GM12878 (cell line): ENCODE data around the gene HOXB6. TPM values are rescaled to one million over a fixed set of nuclear protein-coding genes. Genes with fewer than 3 reads are reported as not detected.

Experiments used
- BCLAF1 ChIP-seq: fragments of 450-650 bp; IDR thresholded peaks from 2 replicates; pipeline ENCODE4 v1.6.1; 2017; ENCODE audit warnings: antibody characterized with exemption, mild to moderate bottlenecking, moderate library complexity
- CHD2 ChIP-seq: IDR thresholded peaks from 2 replicates; pipeline ENCODE4 v1.6.1; 2011; ENCODE audit warnings: low read depth, low read length, improper control_type of control experiment, borderline replicate concordance
- DPF2 ChIP-seq: fragments of 450-650 bp; IDR thresholded peaks from 2 replicates; pipeline ENCODE4 v1.6.1; 2017; ENCODE audit warnings: mild to moderate bottlenecking
- HDGF ChIP-seq: fragments of 450-650 bp; IDR thresholded peaks from 2 replicates; pipeline ENCODE4 v1.6.1; 2016; ENCODE audit warnings: antibody characterized with exemption
- MTA2 ChIP-seq: fragments of 450-650 bp; IDR thresholded peaks from 2 replicates; pipeline ENCODE4 v1.6.1; 2016; ENCODE audit warnings: low read depth, mild to moderate bottlenecking, moderate library complexity
- MXI1 ChIP-seq: fragments of 150-350 bp; IDR thresholded peaks from 2 replicates; pipeline ENCODE4 v1.6.1; 2011; ENCODE audit warnings: low read depth, mild to moderate bottlenecking, inconsistent platforms, low read length, improper control_type of control experiment
- NBN ChIP-seq: fragments of 450-650 bp; IDR thresholded peaks from 2 replicates; pipeline ENCODE4 v1.6.1; 2016
- POLR2AphosphoS2 ChIP-seq: IDR thresholded peaks from 2 replicates; pipeline ENCODE4 v1.6.1; 2011; ENCODE audit warnings: low read depth, mild to moderate bottlenecking, low read length, improper control_type of control experiment, moderate library complexity
- RAD51 ChIP-seq: fragments of 450-650 bp; IDR thresholded peaks from 2 replicates; pipeline ENCODE4 v1.6.1; 2016; ENCODE audit warnings: moderate library complexity, mild to moderate bottlenecking, inconsistent platforms
- RCOR1 ChIP-seq: conservative IDR thresholded peaks from 2 replicates; pipeline ENCODE4 v1.6.1; 2012; ENCODE audit warnings: low read depth, low read length, improper control_type of control experiment
- RELA ChIP-seq: fragments of 450-650 bp; IDR thresholded peaks from 2 replicates; pipeline ENCODE4 v1.8.0; 2014; ENCODE audit warnings: borderline replicate concordance; ENCODE audit not compliant: partially characterized antibody
- SIX5 ChIP-seq: IDR thresholded peaks from 2 replicates; pipeline ENCODE4 v1.6.1; 2011; ENCODE audit warnings: mild to moderate bottlenecking, low read depth, low read length, moderate library complexity; ENCODE audit not compliant: severe bottlenecking
- SMAD5 ChIP-seq: IDR thresholded peaks from 2 replicates; pipeline ENCODE4 v1.6.1; 2016; ENCODE audit warnings: antibody characterized with exemption, low read depth
- SMARCA5 ChIP-seq: fragments of 450-650 bp; IDR thresholded peaks from 2 replicates; pipeline ENCODE4 v1.6.1; 2017; ENCODE audit warnings: mild to moderate bottlenecking
- SREBF2 ChIP-seq: IDR thresholded peaks from 2 replicates; pipeline ENCODE4 v1.6.1; 2012; ENCODE audit warnings: mild to moderate bottlenecking, low read length
- SUPT20H ChIP-seq: IDR thresholded peaks from 2 replicates; pipeline ENCODE4 v1.6.1; 2011; ENCODE audit warnings: low read depth, mild to moderate bottlenecking, low read length, moderate library complexity, borderline replicate concordance; ENCODE audit not compliant: control insufficient read depth
- SUZ12 ChIP-seq: fragments of 200-600 bp; sonication (generic); IDR thresholded peaks from one replicate; pipeline ENCODE4 v1.6.1; 2018; ENCODE audit warnings: antibody characterized with exemption, mild to moderate bottlenecking; ENCODE audit not compliant: unreplicated experiment
- TARDBP ChIP-seq: IDR thresholded peaks from 2 replicates; pipeline ENCODE4 v1.6.1; 2016; ENCODE audit warnings: borderline replicate concordance
- ZNF217 ChIP-seq: fragments of 450-650 bp; IDR thresholded peaks from 2 replicates; pipeline ENCODE4 v1.6.1; 2017; ENCODE audit warnings: antibody characterized with exemption, mild to moderate bottlenecking
- ZSCAN29 ChIP-seq: fragments of 450-650 bp; IDR thresholded peaks from 2 replicates; pipeline ENCODE4 v1.6.1; 2017; ENCODE audit warnings: mild to moderate bottlenecking, moderate library complexity
- polyA plus RNA-seq, 11 experiments: library from polyadenylated mRNA; depleted of rRNA in 4 of 11; unstranded in 6 of 11; stranded (reverse) in 5 of 11; fragments of >200 nt; fragmentation: Nextera tagmentation in 4 of 11; fragmentation: Illumina TruSeq in 1 of 11; extraction: Ambion mirVana in 4 of 11; extraction: Trizol in 1 of 11; gene quantifications; 1 replicate in 1 of 11; 2 replicates in 10 of 11; pipeline versions ENCODE4 v1.2.1 to v1.2.3, GENCODE V29; 2011 to 2016; ENCODE audit warnings: inconsistent platforms in 2 of 11, missing spikeins in 2 of 11, low read depth in 1 of 11
- total RNA-seq, 4 experiments: library from RNA; depleted of rRNA in 3 of 4; stranded (reverse); fragments of >200 nt in 3 of 4; fragmentation: Illumina TruSeq in 1 of 4; extraction: Trizol in 1 of 4; gene quantifications; 2 replicates each; pipeline versions ENCODE4 v1.2.1 to v1.2.3, GENCODE V29; 2013 to 2021
- TF ChIP-seq, protein P1 (sequence below): IDR thresholded peaks from 2 replicates; pipeline ENCODE4 v1.6.1; 2011; ENCODE audit warnings: mild to moderate bottlenecking, low read depth, low read length, moderate library complexity; ENCODE audit not compliant: insufficient replicate concordance
- TF ChIP-seq, protein P2 (sequence below): fragments of 450-650 bp; IDR thresholded peaks from 2 replicates; pipeline ENCODE4 v1.6.1; 2018; ENCODE audit warnings: mild to moderate bottlenecking, low read depth, moderate library complexity; ENCODE audit not compliant: partially characterized antibody
- TF ChIP-seq, protein P3 (sequence below): fragments of 450-650 bp; IDR thresholded peaks from 2 replicates; pipeline ENCODE4 v1.6.1; 2016; ENCODE audit warnings: mild to moderate bottlenecking

HOXB6 gene
- total and polyA plus RNA-seq, 10 of the 15 experiments (the other 5 are each of a cell fraction or from before 2014, with no cell fraction given), result 0.04 to 0.51 (median 0.09) TPM; not detected in 2

GRCh38 chr17:48561884-48562810 lies 42.6 kb downstream of the HOXB6 start (continued):
- TF ChIP-seq, protein P1, sequence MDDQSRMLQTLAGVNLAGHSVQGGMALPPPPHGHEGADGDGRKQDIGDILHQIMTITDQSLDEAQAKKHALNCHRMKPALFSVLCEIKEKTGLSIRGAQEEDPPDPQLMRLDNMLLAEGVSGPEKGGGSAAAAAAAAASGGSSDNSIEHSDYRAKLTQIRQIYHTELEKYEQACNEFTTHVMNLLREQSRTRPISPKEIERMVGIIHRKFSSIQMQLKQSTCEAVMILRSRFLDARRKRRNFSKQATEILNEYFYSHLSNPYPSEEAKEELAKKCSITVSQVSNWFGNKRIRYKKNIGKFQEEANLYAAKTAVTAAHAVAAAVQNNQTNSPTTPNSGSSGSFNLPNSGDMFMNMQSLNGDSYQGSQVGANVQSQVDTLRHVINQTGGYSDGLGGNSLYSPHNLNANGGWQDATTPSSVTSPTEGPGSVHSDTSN, result no peak
- TF ChIP-seq TARDBP, result no peak
- no peak for TF ChIP-seq RELA
- TF ChIP-seq SIX5, result no peak
- TF ChIP-seq RCOR1, result no peak
- TF ChIP-seq BCLAF1, result no peak
- TF ChIP-seq CHD2, result 0 out of 2 replicates have a peak, but pooled peaks have one; percentile 12
- TF ChIP-seq MTA2, result peak; percentile 98
- TF ChIP-seq SREBF2, result no peak
- no peak for TF ChIP-seq POLR2AphosphoS2
- no peak; the same call in 1 of the 2 replicates for TF ChIP-seq HDGF
- TF ChIP-seq NBN, result peak; percentile 79; the same call in 1 of the 2 replicates
- TF ChIP-seq, protein P2, sequence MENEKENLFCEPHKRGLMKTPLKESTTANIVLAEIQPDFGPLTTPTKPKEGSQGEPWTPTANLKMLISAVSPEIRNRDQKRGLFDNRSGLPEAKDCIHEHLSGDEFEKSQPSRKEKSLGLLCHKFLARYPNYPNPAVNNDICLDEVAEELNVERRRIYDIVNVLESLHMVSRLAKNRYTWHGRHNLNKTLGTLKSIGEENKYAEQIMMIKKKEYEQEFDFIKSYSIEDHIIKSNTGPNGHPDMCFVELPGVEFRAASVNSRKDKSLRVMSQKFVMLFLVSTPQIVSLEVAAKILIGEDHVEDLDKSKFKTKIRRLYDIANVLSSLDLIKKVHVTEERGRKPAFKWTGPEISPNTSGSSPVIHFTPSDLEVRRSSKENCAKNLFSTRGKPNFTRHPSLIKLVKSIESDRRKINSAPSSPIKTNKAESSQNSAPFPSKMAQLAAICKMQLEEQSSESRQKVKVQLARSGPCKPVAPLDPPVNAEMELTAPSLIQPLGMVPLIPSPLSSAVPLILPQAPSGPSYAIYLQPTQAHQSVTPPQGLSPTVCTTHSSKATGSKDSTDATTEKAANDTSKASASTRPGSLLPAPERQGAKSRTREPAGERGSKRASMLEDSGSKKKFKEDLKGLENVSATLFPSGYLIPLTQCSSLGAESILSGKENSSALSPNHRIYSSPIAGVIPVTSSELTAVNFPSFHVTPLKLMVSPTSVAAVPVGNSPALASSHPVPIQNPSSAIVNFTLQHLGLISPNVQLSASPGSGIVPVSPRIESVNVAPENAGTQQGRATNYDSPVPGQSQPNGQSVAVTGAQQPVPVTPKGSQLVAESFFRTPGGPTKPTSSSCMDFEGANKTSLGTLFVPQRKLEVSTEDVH, result no peak
- TF ChIP-seq, protein P3, sequence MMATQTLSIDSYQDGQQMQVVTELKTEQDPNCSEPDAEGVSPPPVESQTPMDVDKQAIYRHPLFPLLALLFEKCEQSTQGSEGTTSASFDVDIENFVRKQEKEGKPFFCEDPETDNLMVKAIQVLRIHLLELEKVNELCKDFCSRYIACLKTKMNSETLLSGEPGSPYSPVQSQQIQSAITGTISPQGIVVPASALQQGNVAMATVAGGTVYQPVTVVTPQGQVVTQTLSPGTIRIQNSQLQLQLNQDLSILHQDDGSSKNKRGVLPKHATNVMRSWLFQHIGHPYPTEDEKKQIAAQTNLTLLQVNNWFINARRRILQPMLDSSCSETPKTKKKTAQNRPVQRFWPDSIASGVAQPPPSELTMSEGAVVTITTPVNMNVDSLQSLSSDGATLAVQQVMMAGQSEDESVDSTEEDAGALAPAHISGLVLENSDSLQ, result peak; percentile 47
- no peak for TF ChIP-seq ZNF217
- TF ChIP-seq SMAD5, result no peak
- no peak for TF ChIP-seq ZSCAN29
- no peak for TF ChIP-seq SUPT20H
- 0 out of 2 replicates have a peak, but pooled peaks have one; percentile 16 for TF ChIP-seq SMARCA5
- no peak for TF ChIP-seq RAD51
- TF ChIP-seq DPF2, result peak; percentile 46; the same call in 1 of the 2 replicates
- no peak for TF ChIP-seq MXI1
- no peak for TF ChIP-seq SUZ12
